ENCODE results near the gene DDX1. TPM values are rescaled to one million over a fixed set of nuclear protein-coding genes. Genes with fewer than 3 reads are reported as not detected.

DDX1 gene
- polyA plus RNA-seq, 3 donors, result 14.1 to 35.4 (median 30.1) TPM

DNA sequence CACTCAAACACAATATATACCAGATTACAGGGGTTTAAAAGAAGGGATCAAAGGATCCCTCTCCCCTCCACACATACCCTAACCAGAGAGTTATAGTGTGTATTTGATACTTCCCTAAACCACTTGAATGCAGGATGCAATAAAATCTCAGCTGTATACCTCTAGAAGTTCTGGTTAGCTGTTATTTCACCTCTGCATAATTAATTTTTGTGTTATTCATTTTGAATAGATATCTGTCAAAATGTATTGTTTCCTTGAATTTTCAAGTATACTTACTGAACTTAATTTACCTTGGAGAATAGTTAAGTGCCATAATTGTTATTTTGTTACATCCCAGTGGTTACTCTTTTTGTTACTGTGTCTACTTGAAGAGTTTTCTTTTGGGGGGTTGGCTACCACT, 34.5 kb downstream of the DDX1 start:
- no peak for DNase-seq
- no peaks in the 10 kb centered on the region for H3K27me3 ChIP-seq (ENCODE audit: control insufficient read depth in 2 of 2, insufficient read depth in 2 of 2, low read length in 2 of 2)
- intact Hi-C loops (cut with micrococcal nuclease), result no loop called here
- no peak overlapping the region for H3K9ac ChIP-seq (ENCODE audit: insufficient read depth, low read length, poor library complexity, severe bottlenecking)
- no peaks in the 10 kb centered on the region for H3K4me1 ChIP-seq (ENCODE audit: control insufficient read depth in 1 of 2, insufficient read depth in 2 of 2, low read length in 2 of 2)
- no peak overlapping the region for H2AFZ ChIP-seq (ENCODE audit: insufficient read depth, low read depth, low read length, poor library complexity, severe bottlenecking)
- no peak overlapping the region for H3K27ac Mint-ChIP-seq
- no peaks in the 10 kb centered on the region for H3K79me2 ChIP-seq (ENCODE audit: insufficient read depth, low read length)
- H3K4me2 ChIP-seq (replicated peaks; ENCODE audit: extremely low read depth, low read length, poor library complexity, severe bottlenecking), result no peak overlapping the region
- H3K27me3 Mint-ChIP-seq (ENCODE audit: low read depth in 3 of 3), result no peaks in the 10 kb centered on the region
- peaks cover 91 to 100% of the 10 kb centered on the region in 2 donors for H3K36me3 ChIP-seq (replicated peaks in 1 of 2; ENCODE audit: control insufficient read depth in 1 of 2, insufficient read depth in 2 of 2, low read length in 2 of 2)
- no peak overlapping the region for H3K4me3 ChIP-seq (replicated peaks in 1 of 3; ENCODE audit: low read depth in 2 of 3, low read length in 3 of 3)
- H3K4me1 Mint-ChIP-seq, result no peaks in the 10 kb centered on the region
- H3K9me3 Mint-ChIP-seq, result no peaks in the 10 kb centered on the region
- TF ChIP-seq, protein P1, sequence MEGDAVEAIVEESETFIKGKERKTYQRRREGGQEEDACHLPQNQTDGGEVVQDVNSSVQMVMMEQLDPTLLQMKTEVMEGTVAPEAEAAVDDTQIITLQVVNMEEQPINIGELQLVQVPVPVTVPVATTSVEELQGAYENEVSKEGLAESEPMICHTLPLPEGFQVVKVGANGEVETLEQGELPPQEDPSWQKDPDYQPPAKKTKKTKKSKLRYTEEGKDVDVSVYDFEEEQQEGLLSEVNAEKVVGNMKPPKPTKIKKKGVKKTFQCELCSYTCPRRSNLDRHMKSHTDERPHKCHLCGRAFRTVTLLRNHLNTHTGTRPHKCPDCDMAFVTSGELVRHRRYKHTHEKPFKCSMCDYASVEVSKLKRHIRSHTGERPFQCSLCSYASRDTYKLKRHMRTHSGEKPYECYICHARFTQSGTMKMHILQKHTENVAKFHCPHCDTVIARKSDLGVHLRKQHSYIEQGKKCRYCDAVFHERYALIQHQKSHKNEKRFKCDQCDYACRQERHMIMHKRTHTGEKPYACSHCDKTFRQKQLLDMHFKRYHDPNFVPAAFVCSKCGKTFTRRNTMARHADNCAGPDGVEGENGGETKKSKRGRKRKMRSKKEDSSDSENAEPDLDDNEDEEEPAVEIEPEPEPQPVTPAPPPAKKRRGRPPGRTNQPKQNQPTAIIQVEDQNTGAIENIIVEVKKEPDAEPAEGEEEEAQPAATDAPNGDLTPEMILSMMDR (IDR thresholded peaks at IDR 0.05), result no peak
- no peak overlapping the region for H3K27ac ChIP-seq (ENCODE audit: low read depth in 1 of 2, low read length in 2 of 2)
- H4K20me1 ChIP-seq (ENCODE audit: insufficient read depth, low read length), result no peaks in the 10 kb centered on the region
- H3K9me3 ChIP-seq (replicated peaks in 1 of 2; ENCODE audit: control insufficient read depth in 1 of 2, insufficient read depth in 1 of 2, low read length in 2 of 2), result no peaks in the 10 kb centered on the region
- no peak overlapping the region for H3K4me3 Mint-ChIP-seq
- peaks cover 79 to 84% of the 10 kb centered on the region in 2 donors for H3K36me3 Mint-ChIP-seq

DNA sequence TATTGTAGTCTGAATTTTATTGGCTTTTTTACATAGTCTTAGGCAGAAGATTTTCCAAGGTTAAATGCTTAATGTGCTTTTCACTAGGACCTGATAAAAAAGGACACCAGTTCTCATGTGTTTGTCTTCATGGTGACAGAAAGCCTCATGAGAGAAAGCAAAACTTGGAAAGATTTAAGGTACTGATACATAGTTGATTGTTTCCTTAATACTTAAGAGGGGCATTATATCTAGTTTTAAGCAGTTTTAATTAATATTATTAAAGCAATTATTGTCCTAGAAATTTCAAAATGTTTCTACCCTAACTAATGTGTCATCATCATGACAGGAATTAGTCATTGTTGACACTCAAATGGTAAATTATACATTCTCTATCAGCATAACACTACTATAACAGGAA, 35.3 kb downstream of the DDX1 start:
- no peak overlapping the region for H3K9ac ChIP-seq (ENCODE audit: insufficient read depth, low read length, poor library complexity, severe bottlenecking)
- no peaks in the 10 kb centered on the region for H3K79me2 ChIP-seq (ENCODE audit: insufficient read depth, low read length)
- H3K36me3 Mint-ChIP-seq, result peaks cover 82 to 85% of the 10 kb centered on the region in 2 donors
- H3K27me3 Mint-ChIP-seq (ENCODE audit: low read depth in 3 of 3), result peaks cover 0 to 2% (median 0%) of the 10 kb centered on the region in 3 donors
- intact Hi-C loops (cut with micrococcal nuclease), result no loop called here
- H3K9me3 Mint-ChIP-seq, result no peaks in the 10 kb centered on the region
- peaks cover 91 to 100% of the 10 kb centered on the region in 2 donors for H3K36me3 ChIP-seq (replicated peaks in 1 of 2; ENCODE audit: control insufficient read depth in 1 of 2, insufficient read depth in 2 of 2, low read length in 2 of 2)
- no peak overlapping the region for H3K4me3 ChIP-seq (replicated peaks in 1 of 3; ENCODE audit: low read depth in 2 of 3, low read length in 3 of 3)
- no peaks in the 10 kb centered on the region for H3K27me3 ChIP-seq (ENCODE audit: control insufficient read depth in 2 of 2, insufficient read depth in 2 of 2, low read length in 2 of 2)
- H3K4me1 Mint-ChIP-seq, result no peaks in the 10 kb centered on the region
- no peak overlapping the region for H3K27ac Mint-ChIP-seq
- H3K9me3 ChIP-seq (replicated peaks in 1 of 2; ENCODE audit: control insufficient read depth in 1 of 2, insufficient read depth in 1 of 2, low read length in 2 of 2), result no peaks in the 10 kb centered on the region
- no peaks in the 10 kb centered on the region for H4K20me1 ChIP-seq (ENCODE audit: insufficient read depth, low read length)
- no peak overlapping the region for H3K27ac ChIP-seq (ENCODE audit: low read depth in 1 of 2, low read length in 2 of 2)
- no peak for DNase-seq
- H3K4me3 Mint-ChIP-seq, result no peak overlapping the region
- no peak overlapping the region for H2AFZ ChIP-seq (ENCODE audit: insufficient read depth, low read depth, low read length, poor library complexity, severe bottlenecking)
- no peaks in the 10 kb centered on the region for H3K4me1 ChIP-seq (ENCODE audit: control insufficient read depth in 1 of 2, insufficient read depth in 2 of 2, low read length in 2 of 2)
- TF ChIP-seq, protein P1 (IDR thresholded peaks at IDR 0.05), result no peak
- no peak overlapping the region for H3K4me2 ChIP-seq (replicated peaks; ENCODE audit: extremely low read depth, low read length, poor library complexity, severe bottlenecking)
